ENCODE measurements around the gene TMEM101. TPM values are rescaled to one million over a fixed set of nuclear protein-coding genes. Genes with fewer than 3 reads are reported as not detected.

The TMEM101 gene
- polyA plus RNA-seq, 1 donor (not counting 4 experiments of a cell fraction or from before 2014, with no cell fraction given): 20.1 TPM

GRCh38 chr17:44024271-44024663 is 9.5 kb upstream of the TMEM101 start:
- peaks cover 13 to 18% of the 10 kb centered on the region in 2 experiments for H3K36me3 ChIP-seq (ENCODE audit: control insufficient read depth in 2 of 2, extremely low read depth in 1 of 2, insufficient read depth in 2 of 2, low read length in 2 of 2)
- DNase-seq (ENCODE audit: low read depth, low spot score) (no peak), FAIRE-seq (no peak)
- no peaks in the 10 kb centered on the region for H3K27me3 ChIP-seq (ENCODE audit: control insufficient read depth, extremely low read depth, insufficient read depth, low read length)
- no peaks in the 10 kb centered on the region for H3K79me2 ChIP-seq (ENCODE audit: control insufficient read depth, insufficient read depth, low read length)
- H3K9ac ChIP-seq (ENCODE audit: control insufficient read depth, extremely low read depth, insufficient read depth, low read length): no peak overlapping the region
- H3K4me2 ChIP-seq (ENCODE audit: control insufficient read depth, extremely low read depth, insufficient read depth, low read depth, low read length): no peak overlapping the region
- H3K27ac ChIP-seq (ENCODE audit: control insufficient read depth, insufficient read depth, low read length): no peak overlapping the region
- TF ChIP-seq, protein P1, sequence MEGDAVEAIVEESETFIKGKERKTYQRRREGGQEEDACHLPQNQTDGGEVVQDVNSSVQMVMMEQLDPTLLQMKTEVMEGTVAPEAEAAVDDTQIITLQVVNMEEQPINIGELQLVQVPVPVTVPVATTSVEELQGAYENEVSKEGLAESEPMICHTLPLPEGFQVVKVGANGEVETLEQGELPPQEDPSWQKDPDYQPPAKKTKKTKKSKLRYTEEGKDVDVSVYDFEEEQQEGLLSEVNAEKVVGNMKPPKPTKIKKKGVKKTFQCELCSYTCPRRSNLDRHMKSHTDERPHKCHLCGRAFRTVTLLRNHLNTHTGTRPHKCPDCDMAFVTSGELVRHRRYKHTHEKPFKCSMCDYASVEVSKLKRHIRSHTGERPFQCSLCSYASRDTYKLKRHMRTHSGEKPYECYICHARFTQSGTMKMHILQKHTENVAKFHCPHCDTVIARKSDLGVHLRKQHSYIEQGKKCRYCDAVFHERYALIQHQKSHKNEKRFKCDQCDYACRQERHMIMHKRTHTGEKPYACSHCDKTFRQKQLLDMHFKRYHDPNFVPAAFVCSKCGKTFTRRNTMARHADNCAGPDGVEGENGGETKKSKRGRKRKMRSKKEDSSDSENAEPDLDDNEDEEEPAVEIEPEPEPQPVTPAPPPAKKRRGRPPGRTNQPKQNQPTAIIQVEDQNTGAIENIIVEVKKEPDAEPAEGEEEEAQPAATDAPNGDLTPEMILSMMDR (optimal IDR thresholded peaks at IDR 0.05 in 1 of 3, IDR thresholded peaks at IDR 0.05 in 1 of 3, conservative IDR thresholded peaks at IDR 0.05 in 1 of 3; ENCODE audit: extremely low read depth in 1 of 3, insufficient read depth in 2 of 3, low read length in 3 of 3): no peak
- TF ChIP-seq EZH2 (IDR thresholded peaks at IDR 0.05; ENCODE audit: low read length): no peak
- H4K20me1 ChIP-seq (ENCODE audit: control insufficient read depth, extremely low read depth, insufficient read depth, low read length): no peaks in the 10 kb centered on the region
- dilution Hi-C loops (cut with MboI; ENCODE audit: extremely low pct_ligation_motif_present, low sequenced_read_pairs): no loop called here
- no peak overlapping the region for H3K4me3 ChIP-seq (ENCODE audit: control insufficient read depth in 2 of 3, extremely low read depth in 1 of 3, insufficient read depth in 2 of 3, low read depth in 1 of 3, low read length in 3 of 3)
- no peaks in the 10 kb centered on the region for H3K4me1 ChIP-seq (ENCODE audit: control insufficient read depth, extremely low read depth, insufficient read depth, low read length)
- no peak overlapping the region for H2AFZ ChIP-seq (ENCODE audit: control insufficient read depth, low read length)
- no peaks in the 10 kb centered on the region for H3K9me3 ChIP-seq (ENCODE audit: control insufficient read depth, low read depth, low read length)
- no peaks in the 10 kb centered on the region for H3K9me1 ChIP-seq (ENCODE audit: control insufficient read depth, extremely low read depth, insufficient read depth, low read length)

GRCh38 chr17:44023545-44024270 is 8.9 kb upstream of the TMEM101 start:
- no peak overlapping the region for H3K4me3 ChIP-seq (ENCODE audit: control insufficient read depth in 2 of 3, extremely low read depth in 1 of 3, insufficient read depth in 2 of 3, low read depth in 1 of 3, low read length in 3 of 3)
- no peak overlapping the region for H3K4me2 ChIP-seq (ENCODE audit: control insufficient read depth, extremely low read depth, insufficient read depth, low read depth, low read length)
- no peak for DNase-seq (ENCODE audit: low read depth, low spot score)
- no peak for TF ChIP-seq EZH2 (IDR thresholded peaks at IDR 0.05; ENCODE audit: low read length)
- TF ChIP-seq, protein P1 (optimal IDR thresholded peaks at IDR 0.05 in 1 of 3, IDR thresholded peaks at IDR 0.05 in 1 of 3, conservative IDR thresholded peaks at IDR 0.05 in 1 of 3; ENCODE audit: extremely low read depth in 1 of 3, insufficient read depth in 2 of 3, low read length in 3 of 3): no peak
- no peaks in the 10 kb centered on the region for H3K27me3 ChIP-seq (ENCODE audit: control insufficient read depth, extremely low read depth, insufficient read depth, low read length)
- no peak overlapping the region for H2AFZ ChIP-seq (ENCODE audit: control insufficient read depth, low read length)
- dilution Hi-C loops (cut with MboI; ENCODE audit: extremely low pct_ligation_motif_present, low sequenced_read_pairs): no loop called here
- H3K4me1 ChIP-seq (ENCODE audit: control insufficient read depth, extremely low read depth, insufficient read depth, low read length): no peaks in the 10 kb centered on the region
- H3K9ac ChIP-seq (ENCODE audit: control insufficient read depth, extremely low read depth, insufficient read depth, low read length): no peak overlapping the region
- no peaks in the 10 kb centered on the region for H3K79me2 ChIP-seq (ENCODE audit: control insufficient read depth, insufficient read depth, low read length)
- H4K20me1 ChIP-seq (ENCODE audit: control insufficient read depth, extremely low read depth, insufficient read depth, low read length): no peaks in the 10 kb centered on the region
- H3K27ac ChIP-seq (ENCODE audit: control insufficient read depth, insufficient read depth, low read length): no peak overlapping the region
- H3K9me1 ChIP-seq (ENCODE audit: control insufficient read depth, extremely low read depth, insufficient read depth, low read length): no peaks in the 10 kb centered on the region
- H3K9me3 ChIP-seq (ENCODE audit: control insufficient read depth, low read depth, low read length): no peaks in the 10 kb centered on the region
- H3K36me3 ChIP-seq (ENCODE audit: control insufficient read depth in 2 of 2, extremely low read depth in 1 of 2, insufficient read depth in 2 of 2, low read length in 2 of 2): peaks cover 13 to 17% of the 10 kb centered on the region in 2 experiments
- FAIRE-seq: no peak
